ENCODE measurements around the gene SRSF5.
"Not testable (repeated sequence)": the region's sequence is repeated elsewhere in the genome, so short reads cannot be mapped to it uniquely, and the experiment has no call there.

Gene SRSF5

GRCh38 chr14:69766984-69767368, at the start of gene SRSF5:
Gene SRSF5 (plus strand): TSS chr14:69767142. CDS start chr14:69768157, 1,015 bp downstream.
- DNase-seq (ENCODE audit: low read depth) = peak; percentile 91

- not testable (repeated sequence) for DNase-seq (ENCODE audit: low read depth)
These were observed 48.3 kb upstream of the SRSF5 start for GRCh38 chr14:69718614-69719013.

- DNase-seq (ENCODE audit: low read depth) = no peak
These were observed 47.4 kb upstream of the SRSF5 start for GRCh38 chr14:69719501-69719951.

GRCh38 chr14:69720912-69721311, 46.0 kb upstream of the SRSF5 start:
- DNase-seq (ENCODE audit: low read depth) = no peak

- peak; percentile 78 for DNase-seq (ENCODE audit: low read depth)
These were observed 40.0 kb upstream of the SRSF5 start for GRCh38 chr14:69726761-69727511.

GRCh38 chr14:69727860-69728259, 39.1 kb upstream of the SRSF5 start:
- no peak for DNase-seq (ENCODE audit: low read depth)

- not testable (repeated sequence) for DNase-seq (ENCODE audit: low read depth)
These were observed 34.9 kb upstream of the SRSF5 start for GRCh38 chr14:69731919-69732598.

GRCh38 chr14:69736405-69736804, 30.5 kb upstream of the SRSF5 start:
- DNase-seq (ENCODE audit: low read depth) = not testable (repeated sequence)

GRCh38 chr14:69741055-69741454, 25.9 kb upstream of the SRSF5 start:
- no peak for DNase-seq (ENCODE audit: low read depth)

GRCh38 chr14:69749956-69750355, 17.0 kb upstream of the SRSF5 start:
- DNase-seq (ENCODE audit: low read depth) = no peak

- DNase-seq (ENCODE audit: low read depth) = no peak
These were observed 16.4 kb upstream of the SRSF5 start for GRCh38 chr14:69750495-69750894.

- no peak for DNase-seq (ENCODE audit: low read depth)
These were observed 14.2 kb upstream of the SRSF5 start for GRCh38 chr14:69752773-69753172.

GRCh38 chr14:69753860-69754259, 13.1 kb upstream of the SRSF5 start:
- DNase-seq (ENCODE audit: low read depth) = no peak

- no peak for DNase-seq (ENCODE audit: low read depth)
These were observed 12.5 kb upstream of the SRSF5 start for GRCh38 chr14:69754487-69754886.

- no peak for DNase-seq (ENCODE audit: low read depth)
These were observed 11.6 kb upstream of the SRSF5 start for GRCh38 chr14:69755296-69755695.

- DNase-seq (ENCODE audit: low read depth) = no peak
These were observed 11.2 kb upstream of the SRSF5 start for GRCh38 chr14:69755784-69756183.

GRCh38 chr14:69756298-69756697, 10.6 kb upstream of the SRSF5 start:
- no peak for DNase-seq (ENCODE audit: low read depth)

GRCh38 chr14:69760810-69761209, 6.1 kb upstream of the SRSF5 start:
- DNase-seq (ENCODE audit: low read depth) = no peak

GRCh38 chr14:69763761-69764510, 3.0 kb upstream of the SRSF5 start:
- no peak for DNase-seq (ENCODE audit: low read depth)

GRCh38 chr14:69767369-69767999, 542 bp downstream of the SRSF5 start:
- peak; percentile 88 for DNase-seq (ENCODE audit: low read depth)

- DNase-seq (ENCODE audit: low read depth) = no peak
These were observed 1.9 kb downstream of the SRSF5 start for GRCh38 chr14:69768873-69769272.

GRCh38 chr14:69769623-69770022, 2.7 kb downstream of the SRSF5 start:
- no peak for DNase-seq (ENCODE audit: low read depth)
